SKM-1 treated with dmso at 0.1 percent for 144 hours (cell line): ENCODE results near the gene NCKAP5L.

Experiments used
- DNase-seq: peaks from one replicate; lab custom pipeline; 2025; ENCODE audit not compliant: unreplicated experiment; lab: John Stamatoyannopoulos, UW

Gene NCKAP5L

GRCh38 chr12:49741882-49742620, 86.2 kb downstream of the NCKAP5L start:
- peak; percentile 45 for DNase-seq
